H1 (cell line): ENCODE results near the gene SHMT2. TPM values are rescaled to one million over a fixed set of nuclear protein-coding genes. Genes with fewer than 3 reads are reported as not detected.

Experiments used
- BACH1 ChIP-seq: IDR thresholded peaks from 2 replicates; pipeline ENCODE4 v1.6.1; 2012; ENCODE audit warnings: low read length, improper control_type of control experiment
- CHD7 ChIP-seq: fragments of 300-600 bp; sonication (generic); IDR thresholded peaks from 2 replicates; pipeline ENCODE4 v1.7.1; 2012; ENCODE audit warnings: low read length, moderate library complexity, mild to moderate bottlenecking, inconsistent platforms; ENCODE audit not compliant: insufficient replicate concordance
- EP300 ChIP-seq, 2 experiments: IDR thresholded peaks; 1 replicate in 1 of 2; 2 replicates in 1 of 2; pipeline ENCODE4 v1.6.1; 2011 to 2012; ENCODE audit warnings: low read depth in 2 of 2, low read length in 2 of 2, mild to moderate bottlenecking in 2 of 2, borderline replicate concordance in 1 of 2, inconsistent platforms in 1 of 2, moderate library complexity in 1 of 2
- FOSL1 ChIP-seq: IDR thresholded peaks from 2 replicates; pipeline ENCODE4 v1.6.1; 2011; ENCODE audit warnings: mild to moderate bottlenecking, low read depth, low read length, moderate library complexity; ENCODE audit not compliant: insufficient read depth
- GABPA ChIP-seq: IDR thresholded peaks from 2 replicates; pipeline ENCODE4 v1.6.1; 2011; ENCODE audit warnings: mild to moderate bottlenecking, low read length, moderate library complexity, borderline replicate concordance; ENCODE audit not compliant: insufficient read depth
- HDAC6 ChIP-seq: IDR thresholded peaks from one replicate; pipeline ENCODE4 v1.7.1; 2012; ENCODE audit warnings: low read depth, mild to moderate bottlenecking, inconsistent platforms, low read length, moderate library complexity
- KDM1A ChIP-seq: fragments of 200-600, 300-600 bp; sonication (generic); IDR thresholded peaks from 2 replicates; pipeline ENCODE4 v1.7.1; 2016; ENCODE audit warnings: mild to moderate bottlenecking, low read length, borderline replicate concordance
- PHF8 ChIP-seq: fragments of 200-600 bp; sonication (generic); conservative IDR thresholded peaks from 2 replicates; pipeline ENCODE4 v1.7.1; 2012; ENCODE audit warnings: low read depth, mild to moderate bottlenecking, inconsistent platforms, low read length, moderate library complexity
- SIX5 ChIP-seq: IDR thresholded peaks from 2 replicates; pipeline ENCODE4 v1.6.1; 2011; ENCODE audit warnings: mild to moderate bottlenecking, low read depth, low read length
- TAF7 ChIP-seq: optimal IDR thresholded peaks from 2 replicates; pipeline ENCODE3; 2011; ENCODE audit warnings: low read depth, mild to moderate bottlenecking, inconsistent platforms, low read length, moderate library complexity, borderline replicate concordance
- polyA plus RNA-seq, 7 experiments: library from polyadenylated mRNA; depleted of rRNA in 3 of 7; stranded (reverse) in 5 of 7; unstranded in 2 of 7; fragments of >200 nt in 5 of 7; fragments of 200-250 nt in 2 of 7; gene quantifications; 1 replicate in 5 of 7; 2 replicates in 1 of 7; 4 replicates in 1 of 7; pipeline versions ENCODE4 v1.2.1 to v1.2.3, GENCODE V29; 2011 to 2013; ENCODE audit warnings: missing spikeins in 2 of 7, mixed read lengths in 2 of 7
- total RNA-seq: library from RNA; stranded (reverse); fragmentation: NEBNext Ultra II Directional; extraction: Animal tissue kit (Norgen Biotek cat#: 25700); gene quantifications from 2 replicates; pipeline ENCODE4 v1.2.1, GENCODE V29; 2021

Gene SHMT2
- total and polyA plus RNA-seq, 2 of the 8 experiments (the other 6 are each of a cell fraction or from before 2014, with no cell fraction given) = 274 to 520 TPM

GRCh38 chr12:57254506-57255280, 25.2 kb downstream of the SHMT2 start (continued):
- TF ChIP-seq CHD7 (no peak), SIX5 (no peak), GABPA (no peak), KDM1A (no peak), TAF7 (no peak), EP300 (IDR thresholded peaks at IDR 0.05; ENCODE audit: borderline replicate concordance in 1 of 2, low read depth in 2 of 2, low read length in 2 of 2) (no peak), HDAC6 (no peak), BACH1 (no peak), PHF8 (no peak), FOSL1 (no peak)
